ENCODE results near the gene CAST. TPM values are rescaled to one million over a fixed set of nuclear protein-coding genes. Genes with fewer than 3 reads are reported as not detected.

The CAST gene
- total RNA-seq, 1 donor from 2014 or later, result 287 TPM

DNA sequence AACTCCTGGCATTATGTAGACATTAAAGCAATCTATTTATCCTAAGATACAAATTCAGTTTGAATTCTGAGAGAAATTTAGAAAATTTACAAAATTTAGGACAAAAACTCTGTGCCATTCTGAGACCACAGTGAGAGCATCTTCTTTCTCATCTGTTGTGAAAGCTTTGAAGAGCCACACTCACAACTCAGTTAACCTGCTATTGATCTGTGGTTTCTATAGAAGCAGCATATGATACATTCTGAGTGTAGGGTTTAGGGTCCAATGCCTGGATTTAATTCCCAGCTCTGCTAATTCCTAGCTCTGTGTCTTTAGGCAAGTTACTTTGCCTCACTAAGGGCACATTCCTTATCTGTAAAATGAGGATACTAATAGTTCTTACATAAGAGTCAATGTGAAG is 21.6 kb downstream of the CAST start:
- Mint-ChIP-seq H3K36me3 (ENCODE audit: low read depth, unreplicated experiment) (peaks cover 11% of the 10 kb centered on the region), H3K27ac (ENCODE audit: unreplicated experiment) (no peak overlapping the region), H3K9me3 (ENCODE audit: unreplicated experiment) (no peaks in the 10 kb centered on the region), H3K27me3 (ENCODE audit: low read depth, unreplicated experiment) (no peaks in the 10 kb centered on the region), H3K4me3 (ENCODE audit: unreplicated experiment) (no peak overlapping the region), H3K4me1 (ENCODE audit: low read depth, unreplicated experiment) (peaks cover 14% of the 10 kb centered on the region)
- no peak for FAIRE-seq
- peaks cover 34% of the 10 kb centered on the region for H3K79me2 ChIP-seq (ENCODE audit: insufficient read depth, low read length)
- H3K9ac ChIP-seq (ENCODE audit: low read length), result no peak overlapping the region
- H2AFZ ChIP-seq (ENCODE audit: low read depth, low read length), result no peak overlapping the region
- no peak for DNase-seq (ENCODE audit: low read depth)
- H4K20me1 ChIP-seq (ENCODE audit: insufficient read depth, low read length), result peaks cover 6% of the 10 kb centered on the region
- H3K27me3 ChIP-seq (ENCODE audit: insufficient read depth, low read length), result no peaks in the 10 kb centered on the region
- no peak overlapping the region for H3K4me2 ChIP-seq (ENCODE audit: low read length)
- peaks cover 5% of the 10 kb centered on the region for H3K4me1 ChIP-seq (ENCODE audit: insufficient read depth, low read length)
- no peaks in the 10 kb centered on the region for H3K9me3 ChIP-seq (ENCODE audit: insufficient read depth, low read depth, low read length)
- peaks cover 7% of the 10 kb centered on the region for H3K36me3 ChIP-seq (ENCODE audit: insufficient read depth, low read length)
- no peak overlapping the region for H3K4me3 ChIP-seq (ENCODE audit: insufficient read depth, low read depth, low read length)
- H3K27ac ChIP-seq (ENCODE audit: low read depth, low read length), result no peak overlapping the region
- no peak for TF ChIP-seq EZH2 (IDR thresholded peaks at IDR 0.05; ENCODE audit: insufficient read depth, low read length)
- TF ChIP-seq, protein P1, sequence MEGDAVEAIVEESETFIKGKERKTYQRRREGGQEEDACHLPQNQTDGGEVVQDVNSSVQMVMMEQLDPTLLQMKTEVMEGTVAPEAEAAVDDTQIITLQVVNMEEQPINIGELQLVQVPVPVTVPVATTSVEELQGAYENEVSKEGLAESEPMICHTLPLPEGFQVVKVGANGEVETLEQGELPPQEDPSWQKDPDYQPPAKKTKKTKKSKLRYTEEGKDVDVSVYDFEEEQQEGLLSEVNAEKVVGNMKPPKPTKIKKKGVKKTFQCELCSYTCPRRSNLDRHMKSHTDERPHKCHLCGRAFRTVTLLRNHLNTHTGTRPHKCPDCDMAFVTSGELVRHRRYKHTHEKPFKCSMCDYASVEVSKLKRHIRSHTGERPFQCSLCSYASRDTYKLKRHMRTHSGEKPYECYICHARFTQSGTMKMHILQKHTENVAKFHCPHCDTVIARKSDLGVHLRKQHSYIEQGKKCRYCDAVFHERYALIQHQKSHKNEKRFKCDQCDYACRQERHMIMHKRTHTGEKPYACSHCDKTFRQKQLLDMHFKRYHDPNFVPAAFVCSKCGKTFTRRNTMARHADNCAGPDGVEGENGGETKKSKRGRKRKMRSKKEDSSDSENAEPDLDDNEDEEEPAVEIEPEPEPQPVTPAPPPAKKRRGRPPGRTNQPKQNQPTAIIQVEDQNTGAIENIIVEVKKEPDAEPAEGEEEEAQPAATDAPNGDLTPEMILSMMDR (IDR thresholded peaks at IDR 0.05; ENCODE audit: insufficient read depth, low read depth, low read length), result no peak

DNA sequence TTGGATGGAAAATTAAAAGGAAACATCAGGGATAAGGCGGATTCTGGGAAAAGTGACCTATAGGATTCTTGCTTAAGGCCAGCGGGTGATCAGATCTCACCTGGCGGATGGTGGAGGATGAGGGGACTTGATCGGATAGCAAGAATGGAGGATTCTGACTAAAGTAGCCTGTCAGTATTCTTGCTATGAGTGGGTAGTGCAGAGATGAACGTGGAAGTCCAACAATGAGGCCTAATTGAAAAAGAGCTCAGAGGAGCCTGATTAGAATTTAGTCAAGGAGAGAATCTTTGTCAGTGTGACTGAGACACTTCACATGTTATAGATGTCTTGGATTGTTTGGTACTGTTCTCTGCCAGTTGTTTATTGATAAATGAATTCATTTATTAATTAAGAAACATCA is 24.9 kb downstream of the CAST start:
- Mint-ChIP-seq H3K4me3 (ENCODE audit: unreplicated experiment) (no peak overlapping the region), H3K27me3 (ENCODE audit: low read depth, unreplicated experiment) (no peaks in the 10 kb centered on the region), H3K4me1 (ENCODE audit: low read depth, unreplicated experiment) (peaks cover 16% of the 10 kb centered on the region), H3K9me3 (ENCODE audit: unreplicated experiment) (no peaks in the 10 kb centered on the region), H3K36me3 (ENCODE audit: low read depth, unreplicated experiment) (peaks cover 13% of the 10 kb centered on the region), H3K27ac (ENCODE audit: unreplicated experiment) (no peak overlapping the region)
- Histone ChIP-seq H3K36me3 (ENCODE audit: insufficient read depth, low read length) (peaks cover 4% of the 10 kb centered on the region), H3K27ac (ENCODE audit: low read depth, low read length) (no peak overlapping the region), H3K79me2 (ENCODE audit: insufficient read depth, low read length) (peaks cover 42% of the 10 kb centered on the region), H4K20me1 (ENCODE audit: insufficient read depth, low read length) (peaks cover 6% of the 10 kb centered on the region), H3K9ac (ENCODE audit: low read length) (no peak overlapping the region), H2AFZ (ENCODE audit: low read depth, low read length) (no peak overlapping the region), H3K9me3 (ENCODE audit: insufficient read depth, low read depth, low read length) (no peaks in the 10 kb centered on the region), H3K4me2 (ENCODE audit: low read length) (no peak overlapping the region), H3K27me3 (ENCODE audit: insufficient read depth, low read length) (no peaks in the 10 kb centered on the region), H3K4me3 (ENCODE audit: insufficient read depth, low read depth, low read length) (no peak overlapping the region), H3K4me1 (ENCODE audit: insufficient read depth, low read length) (no peaks in the 10 kb centered on the region)
- FAIRE-seq (no peak), DNase-seq (ENCODE audit: low read depth) (no peak)
- TF ChIP-seq, protein P1 (IDR thresholded peaks at IDR 0.05; ENCODE audit: insufficient read depth, low read depth, low read length), result no peak
- no peak for TF ChIP-seq EZH2 (IDR thresholded peaks at IDR 0.05; ENCODE audit: insufficient read depth, low read length)

DNA sequence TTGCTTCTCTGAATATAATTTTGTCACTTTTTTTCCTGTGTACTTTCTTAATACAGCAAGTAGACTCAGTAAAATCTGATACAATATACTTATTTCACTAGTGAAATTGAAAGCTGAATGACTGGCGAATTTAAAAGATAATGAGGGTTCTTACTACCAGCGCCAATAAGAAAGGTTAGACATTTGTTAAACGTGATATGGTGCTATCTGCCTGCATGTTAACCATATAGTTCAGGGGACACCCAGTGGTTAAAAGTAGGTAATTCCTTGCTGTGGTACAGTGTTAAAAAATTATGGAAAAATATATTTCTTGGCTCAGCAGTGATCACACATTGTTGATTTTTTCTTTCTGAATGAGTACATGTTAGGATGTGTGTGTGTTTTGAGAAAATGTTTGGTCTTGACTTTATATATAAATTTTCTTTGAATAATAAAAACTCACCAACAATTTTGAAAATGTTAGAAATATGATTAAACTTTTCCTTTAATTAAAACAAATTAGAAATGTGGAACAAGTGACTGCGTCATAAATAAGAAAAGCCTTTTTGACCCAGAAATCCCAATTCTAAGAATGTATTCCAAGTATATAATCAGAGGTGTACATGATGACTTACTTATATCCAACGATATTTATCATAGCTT is 25.8 kb downstream of the CAST start:
- Mint-ChIP-seq H3K9me3 (ENCODE audit: unreplicated experiment) (no peaks in the 10 kb centered on the region), H3K36me3 (ENCODE audit: low read depth, unreplicated experiment) (peaks cover 15% of the 10 kb centered on the region), H3K27me3 (ENCODE audit: low read depth, unreplicated experiment) (no peaks in the 10 kb centered on the region), H3K27ac (ENCODE audit: unreplicated experiment) (no peak overlapping the region), H3K4me3 (ENCODE audit: unreplicated experiment) (no peak overlapping the region), H3K4me1 (ENCODE audit: low read depth, unreplicated experiment) (peaks cover 18% of the 10 kb centered on the region)
- H3K9me3 ChIP-seq (ENCODE audit: insufficient read depth, low read depth, low read length), result no peaks in the 10 kb centered on the region
- TF ChIP-seq EZH2 (IDR thresholded peaks at IDR 0.05; ENCODE audit: insufficient read depth, low read length), result no peak
- TF ChIP-seq, protein P1 (IDR thresholded peaks at IDR 0.05; ENCODE audit: insufficient read depth, low read depth, low read length), result peak; percentile 75
- no peaks in the 10 kb centered on the region for H3K4me1 ChIP-seq (ENCODE audit: insufficient read depth, low read length)
- no peaks in the 10 kb centered on the region for H3K27me3 ChIP-seq (ENCODE audit: insufficient read depth, low read length)
- no peak overlapping the region for H3K4me3 ChIP-seq (ENCODE audit: insufficient read depth, low read depth, low read length)
- FAIRE-seq, result no peak
- H3K79me2 ChIP-seq (ENCODE audit: insufficient read depth, low read length), result peaks cover 34% of the 10 kb centered on the region
- peaks cover 3% of the 10 kb centered on the region for H4K20me1 ChIP-seq (ENCODE audit: insufficient read depth, low read length)
- no peak overlapping the region for H3K27ac ChIP-seq (ENCODE audit: low read depth, low read length)
- peaks cover 4% of the 10 kb centered on the region for H3K36me3 ChIP-seq (ENCODE audit: insufficient read depth, low read length)
- H2AFZ ChIP-seq (ENCODE audit: low read depth, low read length), result no peak overlapping the region
- DNase-seq (ENCODE audit: low read depth), result peak; percentile 56
- H3K4me2 ChIP-seq (ENCODE audit: low read length), result peak overlapping the region; percentile 75
- peak overlapping the region; percentile 35 for H3K9ac ChIP-seq (ENCODE audit: low read length)

All from astrocyte (in vitro differentiated cells and primary cell).